Activated CD8-positive, alpha-beta memory T cell treated with anti-CD3 and anti-CD28 coated beads for 36 hours (primary cell): Measurements from ENCODE around the gene FIBCD1. TPM values are rescaled to one million over a fixed set of nuclear protein-coding genes. Genes with fewer than 3 reads are reported as not detected.

Source experiments
- CTCF ChIA-PET: fragments of 350-600 bp; sonication (Branson Sonifier 250); formaldehyde crosslinking; loops from one replicate; lab custom pipeline; 2021; ENCODE audit warnings: antibody characterized with exemption; lab: Charles Lee
- POLR2A ChIA-PET: fragments of 350-600 bp; sonication (Branson Sonifier 250); formaldehyde crosslinking; loops from one replicate; lab custom pipeline; 2021; ENCODE audit warnings: antibody characterized with exemption; lab: Charles Lee
- total RNA-seq, 2 experiments: library from RNA; stranded (reverse); gene quantifications; one replicate each; pipeline ENCODE4 v1.2.3, GENCODE V29; 2021

The FIBCD1 gene
- total RNA-seq, 2 experiments from 2014 or later = not detected

DNA sequence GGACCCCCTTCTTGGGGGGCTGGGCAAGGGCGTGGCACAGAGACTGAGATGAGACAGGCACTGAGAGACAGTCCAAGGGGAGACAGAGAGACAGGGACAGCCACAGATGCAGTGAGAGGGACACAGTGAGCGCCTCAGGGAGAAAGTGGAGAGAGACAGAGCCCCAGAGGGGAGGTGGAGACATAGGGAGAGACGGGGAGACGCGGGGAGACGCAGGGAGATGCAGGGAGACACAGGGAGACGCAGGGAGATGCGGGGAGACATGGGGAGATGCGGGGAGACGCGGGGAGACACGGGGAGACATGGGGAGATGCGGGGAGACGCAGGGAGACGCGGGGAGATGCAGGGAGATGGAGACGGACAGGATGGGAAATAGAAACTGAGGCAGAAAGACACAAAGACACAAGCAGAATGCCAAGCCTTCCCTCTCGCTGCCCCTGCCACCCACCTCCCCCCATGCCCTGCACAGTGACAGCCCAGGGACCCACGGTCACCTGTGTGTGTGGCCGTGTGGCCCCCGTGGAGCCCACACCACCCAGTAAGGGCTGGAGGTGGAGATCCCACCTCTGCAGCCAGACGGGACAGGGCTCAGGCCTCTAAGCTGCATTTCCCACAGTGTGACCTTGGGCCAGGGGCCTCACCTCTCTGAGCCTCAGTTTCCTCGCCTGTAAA lies 8.8 kb downstream of the FIBCD1 start:
- POLR2A ChIA-PET = no interaction called here
- CTCF ChIA-PET = no interaction called here

DNA sequence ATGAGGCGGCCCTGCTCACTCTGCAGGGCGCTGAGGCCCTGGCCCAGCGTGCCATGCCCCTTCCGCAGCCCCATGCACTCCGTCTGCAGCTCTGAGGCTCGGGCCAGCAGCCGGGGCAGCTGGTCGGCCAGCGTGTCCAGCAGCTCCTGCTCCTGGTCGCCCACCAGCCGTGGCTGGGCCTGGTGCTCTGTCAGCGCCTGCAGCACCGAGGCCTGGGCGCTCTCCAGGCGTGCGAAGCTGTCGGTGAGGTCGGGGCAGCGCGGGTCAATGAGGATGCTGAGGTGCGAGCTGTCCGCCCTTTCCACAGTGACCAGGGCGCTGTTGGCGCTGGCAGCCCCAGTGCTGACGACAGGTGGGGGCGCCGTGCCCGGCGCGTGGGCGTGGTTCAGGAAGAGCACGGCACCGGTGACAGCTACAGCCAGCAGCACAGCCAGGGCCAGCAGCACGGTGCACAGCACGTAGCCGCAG lies 9.4 kb downstream of the FIBCD1 start:
- POLR2A ChIA-PET = no interaction called here
- CTCF ChIA-PET = no interaction called here

DNA sequence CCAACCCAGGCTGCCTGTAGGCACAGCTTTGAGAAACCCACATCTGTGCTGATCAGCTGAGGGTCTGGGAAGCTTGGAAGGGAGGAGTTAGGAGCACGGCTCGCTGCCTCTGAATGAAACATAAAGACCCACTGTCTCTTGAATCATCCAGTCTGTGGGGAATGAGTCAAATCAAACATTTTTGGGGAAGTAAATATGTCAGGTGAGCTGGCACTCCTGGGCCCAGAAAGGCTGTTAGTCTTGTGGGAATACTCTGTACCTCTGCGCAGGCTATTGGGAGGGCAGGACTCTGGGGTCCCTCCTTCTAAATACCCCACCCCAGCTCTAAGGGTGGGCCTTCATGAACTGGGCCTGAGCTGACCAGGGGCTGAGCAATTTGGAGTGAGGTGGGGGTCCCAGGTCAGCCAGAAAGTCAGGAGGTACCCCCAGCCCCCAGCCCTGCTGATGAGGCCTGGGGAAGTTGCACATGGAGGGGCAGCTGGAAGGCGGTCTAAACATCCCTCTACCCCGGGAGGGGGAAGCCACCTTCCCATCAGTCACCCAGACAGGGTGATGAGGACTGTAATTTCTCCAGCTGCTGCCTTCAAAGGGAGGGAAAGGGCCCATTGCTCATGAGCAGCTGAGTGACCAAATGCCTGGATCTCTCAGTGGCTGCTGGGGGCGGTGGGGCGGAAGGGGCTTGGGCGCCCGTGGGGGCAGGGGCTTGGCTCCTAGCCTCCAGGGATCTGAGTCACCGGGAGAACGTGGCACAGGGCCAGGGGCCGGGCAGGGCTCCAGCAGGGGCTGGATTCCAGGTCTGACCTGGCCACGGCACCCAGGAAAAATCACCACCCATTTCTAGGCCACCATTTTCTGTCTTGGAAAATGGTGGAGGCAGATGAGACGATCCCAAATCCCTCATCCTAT lies 10.8 kb downstream of the FIBCD1 start:
- ChIA-PET POLR2A (no interaction called here), CTCF (no interaction called here)

- ChIA-PET POLR2A (no interaction called here), CTCF (no interaction called here)
These were observed 11.7 kb downstream of the FIBCD1 start for GRCh38 chr9:130927338-130927737.

DNA sequence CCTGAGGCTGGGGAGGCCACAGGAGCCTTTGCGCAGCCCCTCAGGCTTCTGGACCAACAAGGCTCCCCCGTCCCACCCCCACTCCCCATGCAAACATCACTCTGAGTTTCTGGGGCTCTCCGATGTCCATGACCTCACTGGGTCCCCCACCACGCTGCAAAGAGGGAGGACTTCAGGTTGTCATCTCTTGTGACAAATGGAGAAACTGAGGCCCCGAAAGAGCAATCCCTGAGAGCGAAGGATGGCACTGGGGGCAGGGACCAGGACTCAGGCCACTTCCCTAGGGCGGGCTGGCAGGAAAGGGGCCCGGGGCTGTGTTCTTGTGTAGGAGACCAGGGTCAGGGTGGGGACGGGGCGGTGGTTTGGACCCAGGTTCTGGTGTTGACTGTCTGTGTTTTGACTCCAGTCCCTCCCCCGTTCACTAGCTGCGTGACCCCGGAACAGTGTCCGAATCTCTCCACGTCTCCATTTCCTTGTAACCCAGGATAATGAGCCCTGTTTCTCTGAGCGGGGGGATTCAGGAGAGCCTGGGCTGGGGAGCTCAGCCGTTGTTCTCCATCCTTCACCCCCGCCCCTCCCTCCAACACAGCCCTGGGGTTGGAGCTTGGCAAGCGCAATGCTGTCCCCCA lies 13.9 kb downstream of the FIBCD1 start:
- POLR2A ChIA-PET = no interaction called here
- CTCF ChIA-PET = no interaction called here

DNA sequence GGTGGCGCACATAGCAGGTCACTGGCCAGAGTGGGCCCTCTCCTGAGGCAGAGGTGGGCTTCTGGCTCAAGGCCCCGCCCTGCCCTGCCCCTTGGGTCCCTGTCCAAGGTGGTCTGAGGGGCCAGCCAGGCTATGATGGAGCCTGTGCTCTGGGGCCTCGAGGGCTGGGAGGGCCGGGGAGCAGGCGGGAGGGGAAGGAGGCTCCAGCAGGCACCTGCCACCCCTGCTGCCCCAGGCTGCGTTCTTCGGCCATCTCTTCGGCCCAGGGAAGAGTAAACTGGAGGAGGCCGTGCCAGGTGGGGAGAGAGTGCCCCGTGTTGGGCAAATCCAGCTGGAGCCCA lies 14.6 kb downstream of the FIBCD1 start:
- ChIA-PET POLR2A (no interaction called here), CTCF (no interaction called here)

GRCh38 chr9:130923611-130924447 lies 15.2 kb downstream of the FIBCD1 start:
- POLR2A ChIA-PET = no interaction called here
- CTCF ChIA-PET = no interaction called here

- ChIA-PET POLR2A (no interaction called here), CTCF (no interaction called here)
These were observed 16.0 kb downstream of the FIBCD1 start for GRCh38 chr9:130922893-130923610.

- ChIA-PET POLR2A (no interaction called here), CTCF (no interaction called here)
These were observed 16.8 kb downstream of the FIBCD1 start for GRCh38 chr9:130921989-130922892.

DNA sequence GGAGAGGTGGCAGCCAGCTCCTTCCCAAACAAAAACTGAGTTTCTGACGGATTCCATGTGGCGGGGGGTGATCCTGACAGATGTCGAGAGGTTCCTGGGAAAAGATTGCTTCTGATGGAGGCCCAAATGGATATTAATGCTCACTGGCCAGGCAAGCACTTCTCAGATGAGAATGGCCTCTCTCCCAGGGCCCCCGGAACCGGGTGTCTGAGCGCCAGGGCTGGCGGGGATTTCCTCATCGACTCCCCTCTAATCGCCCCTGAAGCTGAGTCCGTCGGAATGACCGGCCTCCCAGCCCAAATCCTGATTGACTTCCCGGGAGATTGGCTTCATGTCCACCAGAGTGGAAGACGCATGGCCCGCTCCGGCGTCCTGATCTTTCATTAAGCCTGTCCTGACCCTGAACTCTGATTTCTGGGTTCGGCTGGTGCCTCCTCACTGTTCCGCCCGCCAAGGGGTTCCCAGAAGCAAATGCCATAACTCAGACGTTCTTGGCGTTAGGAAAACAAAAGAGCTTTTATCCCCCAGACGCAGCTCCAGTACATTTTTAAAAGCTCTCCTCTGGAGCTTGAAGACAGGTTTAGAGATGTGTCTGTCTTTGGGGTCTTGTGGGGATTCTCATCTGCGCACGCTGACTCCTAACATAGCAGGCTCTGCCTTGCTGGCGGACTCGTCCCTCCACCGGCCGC lies 17.6 kb downstream of the FIBCD1 start:
- CTCF ChIA-PET = no interaction called here
- POLR2A ChIA-PET = no interaction called here

GRCh38 chr9:130920762-130921299 lies 18.2 kb downstream of the FIBCD1 start:
- ChIA-PET CTCF (no interaction called here), POLR2A (no interaction called here)

DNA sequence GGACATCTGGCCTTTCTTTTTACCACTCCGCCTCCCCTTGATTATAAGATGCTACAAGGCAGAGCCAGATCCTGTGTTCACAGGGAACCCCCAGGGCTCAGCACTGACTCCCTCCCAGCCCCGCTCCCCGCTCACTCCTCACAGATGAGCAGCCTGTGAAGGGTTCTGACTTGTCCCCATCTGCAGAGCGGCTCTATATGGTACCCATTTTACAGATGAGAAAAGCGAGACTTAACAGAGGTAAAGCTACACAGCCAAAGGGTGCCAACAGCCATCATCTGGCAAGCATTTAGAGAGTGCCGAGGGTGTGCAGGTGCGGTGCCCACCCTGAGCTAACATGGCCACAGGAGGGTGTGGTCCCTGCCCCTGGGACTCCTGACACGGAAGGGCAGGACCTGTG lies 18.8 kb downstream of the FIBCD1 start:
- ChIA-PET CTCF (no interaction called here), POLR2A (no interaction called here)

DNA sequence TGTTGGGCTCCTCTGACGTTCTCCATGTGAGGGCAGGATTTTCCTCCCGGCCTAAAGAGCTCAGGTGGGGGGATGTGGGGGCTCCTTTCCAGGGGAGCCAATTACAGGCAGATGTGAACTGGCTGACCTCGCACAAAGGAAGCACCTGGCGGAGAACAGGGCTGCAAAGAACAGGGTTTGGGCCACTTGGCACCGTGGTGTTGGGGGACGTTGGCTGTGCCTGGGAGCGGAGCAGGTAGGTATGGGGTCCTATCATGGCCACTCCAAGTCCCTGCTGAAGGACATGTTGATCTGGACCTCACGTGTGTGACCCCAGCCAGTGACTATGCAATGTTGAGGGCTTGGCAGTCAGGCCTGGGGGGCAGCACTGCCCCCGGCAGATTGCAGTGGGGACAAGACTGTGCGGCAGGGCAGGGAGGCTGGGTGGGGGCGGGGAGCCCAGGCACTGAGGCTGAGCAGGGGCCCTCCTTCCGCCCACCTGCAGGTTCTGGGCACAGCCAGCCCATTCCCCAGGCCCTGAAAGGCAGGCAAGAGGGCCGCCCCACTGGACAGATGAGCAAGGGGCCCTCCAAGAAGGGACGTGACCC lies 19.4 kb downstream of the FIBCD1 start:
- ChIA-PET POLR2A (no interaction called here), CTCF (no interaction called here)

DNA sequence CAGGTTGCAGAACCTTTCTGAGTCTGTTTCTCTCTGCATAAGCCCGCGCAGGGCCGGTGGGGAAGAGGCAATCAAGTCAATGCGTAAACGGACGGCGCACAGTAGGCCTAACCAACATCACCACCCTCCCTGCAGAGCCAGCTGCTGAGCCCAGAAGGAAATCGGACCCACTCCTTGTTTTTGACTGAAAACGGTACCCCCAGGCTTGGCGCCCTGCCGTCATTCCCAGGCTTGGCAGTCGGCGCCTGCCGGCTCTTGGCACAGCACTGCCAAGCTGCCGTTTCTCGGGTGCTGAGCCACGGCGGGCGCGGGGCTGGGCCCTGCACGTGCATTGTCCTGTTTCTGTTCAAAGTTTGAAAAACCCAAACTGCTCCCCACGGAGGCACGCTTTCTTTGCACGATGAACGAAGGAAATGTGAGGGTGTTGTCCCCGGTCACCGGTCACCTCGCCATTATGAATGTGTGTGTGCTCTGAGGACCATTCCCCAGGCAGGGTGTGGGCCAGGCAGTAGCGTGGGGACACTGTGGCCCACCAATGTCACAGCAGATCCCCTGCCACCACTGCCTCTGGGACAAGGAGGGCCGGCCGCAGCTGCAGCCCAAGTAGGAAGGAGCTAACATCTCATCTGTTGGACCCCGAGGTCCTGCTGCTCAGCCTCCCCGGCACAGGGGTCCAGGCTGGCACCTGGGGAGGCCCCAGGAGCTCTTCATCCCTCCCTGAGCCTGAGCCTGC lies 20.1 kb downstream of the FIBCD1 start:
- POLR2A ChIA-PET = no interaction called here
- CTCF ChIA-PET = interaction anchor here (0.6 kb wide), 1 partner anchor 60 kb away, joined by 5 read pairs; no protein-coding TSS in a partner anchor

DNA sequence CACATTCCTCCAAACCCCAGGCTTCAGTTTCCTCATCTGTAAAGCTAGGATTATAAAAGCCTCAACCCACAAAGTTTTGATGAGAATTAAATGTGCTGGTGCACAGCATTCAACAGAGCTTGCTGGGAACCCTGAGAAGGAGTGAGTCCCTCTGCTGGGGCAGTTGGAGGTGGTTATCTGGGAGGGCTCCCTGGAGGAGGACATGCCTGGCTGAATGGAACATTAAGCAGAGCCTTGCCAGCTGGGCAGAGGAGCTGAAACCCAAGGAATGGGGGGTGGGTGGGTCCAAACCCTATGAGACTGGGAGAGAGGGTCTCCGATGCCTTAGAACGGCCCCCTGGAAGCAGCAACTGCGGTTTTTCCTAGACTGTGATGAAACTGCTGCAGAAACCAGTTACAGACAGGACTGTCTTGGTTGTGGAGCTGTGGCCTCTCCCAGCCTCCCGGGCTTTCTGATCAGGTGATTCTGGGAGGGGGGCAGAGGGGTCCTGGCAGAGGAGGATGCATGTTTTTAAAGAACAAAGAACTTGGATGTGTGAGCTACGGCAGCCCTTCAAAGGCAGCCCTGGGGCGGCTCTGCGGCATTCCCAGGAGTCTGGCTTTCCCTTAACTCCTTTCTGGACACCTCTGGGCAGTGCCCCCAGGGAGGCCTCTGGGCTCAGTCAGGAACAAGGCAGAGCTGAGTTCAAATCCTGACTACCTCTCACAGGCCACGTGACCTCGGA lies 20.8 kb downstream of the FIBCD1 start:
- CTCF ChIA-PET = interaction anchor here (0.6 kb wide), 1 partner anchor 59 kb away, joined by 5 read pairs; no protein-coding TSS in a partner anchor
- POLR2A ChIA-PET = no interaction called here
